GM19455 (cell line): ENCODE results near the gene CNGA2.

Experiments used
- ATAC-seq: cut with Tn5 transposase; IDR thresholded peaks from one replicate; pipeline ENCODE4 v1.9.1; 2021; ENCODE audit not compliant: unreplicated experiment

The CNGA2 gene

DNA sequence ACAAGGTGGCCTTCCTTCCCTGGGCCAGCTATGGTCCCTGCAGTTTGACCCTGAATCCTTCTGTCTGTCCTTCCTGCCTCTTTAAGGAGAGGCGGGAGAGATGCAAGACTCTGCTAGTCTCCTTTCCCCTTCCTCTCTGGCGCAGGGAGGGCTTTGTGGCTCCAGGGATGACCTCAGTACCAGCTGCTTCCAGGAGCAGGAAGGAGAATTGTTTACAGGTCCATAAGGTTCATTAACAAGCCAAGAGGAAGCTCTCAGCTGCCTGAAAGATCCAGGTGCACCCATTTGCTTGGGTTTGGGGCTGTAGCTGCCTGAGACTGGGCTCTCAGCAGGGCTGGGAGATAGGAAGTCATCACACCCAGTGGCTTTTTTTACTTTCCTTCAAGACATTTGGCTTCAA lies 22.8 kb upstream of the CNGA2 start:
- no peak for ATAC-seq

DNA sequence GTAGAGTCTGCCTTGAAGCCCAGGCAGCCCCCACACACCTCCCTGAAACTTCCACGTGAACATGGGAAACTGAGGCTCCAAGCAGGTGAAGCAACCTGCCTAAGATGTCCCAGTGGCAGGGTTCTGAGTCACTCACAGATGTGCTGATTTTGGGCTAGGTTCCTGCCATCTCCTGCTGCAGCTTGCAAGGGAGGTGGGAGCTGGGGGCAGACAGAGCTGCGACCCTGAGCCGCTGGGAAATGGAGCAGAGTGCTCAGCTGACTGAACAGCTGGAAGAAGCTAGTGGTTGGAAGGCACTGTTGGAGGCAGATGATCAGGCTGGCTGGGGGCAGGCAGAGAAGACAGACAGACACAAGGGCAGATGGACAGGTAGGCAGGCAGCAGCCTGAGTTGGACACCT lies 22.3 kb upstream of the CNGA2 start:
- no peak for ATAC-seq

- no peak for ATAC-seq
These were observed 20.7 kb upstream of the CNGA2 start for GRCh38 chrX:151713849-151714248.

DNA sequence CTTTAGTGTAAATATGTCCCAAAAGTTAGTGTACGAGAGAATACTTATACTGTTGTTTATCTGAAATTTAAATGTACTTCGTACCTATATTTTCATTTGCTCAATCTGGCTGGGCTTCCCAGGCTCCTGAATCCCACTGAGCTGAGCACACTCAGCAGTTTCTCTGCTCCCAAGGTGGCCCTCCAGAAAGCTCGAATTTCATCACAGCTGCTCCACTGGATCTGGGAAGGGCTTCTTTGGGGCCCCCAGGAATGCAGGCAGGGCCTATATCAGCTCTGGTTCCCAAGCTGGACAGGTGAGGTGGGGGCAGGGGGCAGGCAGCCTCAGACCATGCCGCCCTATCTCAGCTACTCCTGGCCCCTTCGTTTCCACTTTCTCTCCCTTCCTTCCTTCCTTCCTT lies 20.2 kb upstream of the CNGA2 start:
- ATAC-seq = no peak

DNA sequence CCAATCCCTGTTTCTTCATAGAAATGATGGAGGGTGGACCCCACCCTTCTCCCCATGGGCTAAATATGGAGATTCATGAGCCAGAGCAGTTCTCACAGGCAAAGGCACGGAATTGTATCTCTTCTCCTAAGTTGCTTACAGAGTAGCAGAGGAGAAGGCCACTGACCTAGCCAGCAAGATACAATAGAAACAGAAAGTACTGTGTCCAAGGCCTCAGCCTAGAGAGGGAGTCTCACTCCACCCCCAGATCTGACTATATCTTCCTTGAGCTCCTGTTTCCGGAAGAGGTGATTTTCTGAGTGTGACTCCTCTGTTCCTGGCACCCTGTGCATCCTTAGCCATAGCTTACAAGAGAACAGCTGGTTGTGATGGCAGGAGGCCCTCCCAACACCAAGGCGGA lies 18.8 kb upstream of the CNGA2 start, which contains the start of gene FATE1:
Gene FATE1 (plus strand): TSS at position 284 of the 400 bp plus-strand sequence. CDS start 85 bp downstream, at position 369.
- no peak for ATAC-seq

DNA sequence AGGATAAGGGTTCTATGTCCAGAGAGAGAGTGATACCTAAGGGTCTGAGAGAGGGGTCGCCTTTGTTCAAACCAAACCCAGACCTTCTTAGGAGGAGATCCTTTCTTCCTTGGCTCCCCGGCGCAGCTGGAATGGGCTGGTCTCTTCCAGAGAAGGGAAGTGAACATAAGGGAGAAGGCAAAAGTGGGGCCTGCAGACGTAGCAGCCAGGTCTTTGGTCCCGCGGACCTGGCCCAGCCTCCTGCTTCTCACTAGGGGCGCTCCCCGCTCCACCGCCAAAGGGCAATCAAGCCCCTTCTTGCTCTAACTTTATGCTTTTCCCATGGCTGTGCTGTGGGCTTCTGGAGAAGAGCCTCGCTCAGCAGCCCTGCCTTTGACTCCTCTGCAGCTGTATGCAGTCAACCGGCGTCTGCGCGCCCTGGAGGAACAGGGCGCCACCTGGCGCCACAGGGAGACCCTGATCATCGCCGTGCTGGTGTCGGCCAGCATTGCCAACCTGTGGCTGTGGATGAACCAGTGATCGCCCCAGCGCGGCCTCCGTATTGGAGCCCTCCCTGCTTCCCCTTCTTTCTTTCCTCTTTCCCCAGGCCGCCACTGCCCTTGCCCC lies 12.2 kb upstream of the CNGA2 start:
- ATAC-seq = no peak

DNA sequence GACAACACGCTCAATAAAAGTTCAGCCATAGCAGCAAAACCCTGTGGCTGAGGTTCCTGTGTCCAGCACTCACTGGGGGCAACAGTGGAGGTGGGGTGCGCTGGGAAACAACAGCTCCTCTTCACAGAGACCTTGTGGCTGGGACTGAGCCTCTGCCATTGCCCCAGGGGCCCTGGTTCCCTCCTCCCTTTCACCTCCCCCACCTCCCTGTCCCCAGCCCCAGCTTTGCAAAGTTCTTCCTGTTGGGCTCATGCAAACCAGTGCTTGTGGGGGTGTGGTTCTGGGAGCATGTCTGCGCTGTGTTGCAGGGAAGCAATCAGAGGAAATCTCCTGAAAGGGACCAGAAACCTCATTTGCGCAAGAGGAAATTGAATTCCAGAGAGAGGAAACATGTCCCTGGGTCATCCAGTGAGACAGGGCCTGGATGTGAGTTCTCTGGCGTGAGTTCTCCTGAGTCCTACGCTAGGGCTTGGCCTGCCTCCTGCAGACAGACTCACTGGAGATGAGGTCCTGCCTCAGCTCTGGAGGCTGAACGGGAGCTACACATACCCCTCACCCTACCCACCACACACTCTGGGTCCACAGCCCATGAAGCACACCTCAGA lies 11.3 kb upstream of the CNGA2 start:
- no peak for ATAC-seq

DNA sequence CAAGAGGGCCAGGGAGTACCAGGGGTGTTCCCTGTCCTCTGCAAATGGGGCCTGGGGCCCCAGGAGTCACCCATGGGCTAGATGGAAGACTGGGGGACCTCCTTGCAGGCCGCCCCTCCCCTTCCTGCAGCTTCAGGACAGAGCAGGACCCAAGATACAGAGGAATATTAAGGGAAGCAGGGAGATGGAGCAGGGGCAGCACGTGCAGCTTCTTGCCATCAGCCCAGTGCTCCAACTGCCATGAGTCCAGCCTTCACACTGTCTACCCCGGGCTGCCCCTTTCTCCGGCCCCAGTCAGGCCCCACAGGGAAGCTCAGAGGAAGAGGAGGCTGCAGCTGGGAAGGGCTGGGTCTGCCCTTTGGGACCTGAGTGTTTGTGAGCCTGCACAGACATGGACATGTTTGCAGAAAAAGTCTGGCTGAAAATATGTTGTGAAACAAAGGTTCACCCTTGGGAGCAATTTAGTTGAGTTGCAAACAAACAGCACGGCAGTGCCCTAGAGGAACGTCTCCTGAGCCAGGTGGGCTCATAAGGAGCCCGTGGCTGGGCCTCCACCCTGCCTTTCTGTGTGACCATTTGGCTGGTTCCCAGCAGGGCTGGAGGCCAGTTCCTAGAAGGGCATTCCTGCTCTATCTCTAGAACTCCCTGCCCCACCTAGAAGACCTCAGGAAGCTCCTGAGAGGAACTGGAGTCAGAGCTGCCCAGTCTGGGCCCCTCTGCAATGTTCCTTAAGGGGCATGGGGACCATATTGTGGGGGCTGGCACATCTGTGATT lies 9.8 kb upstream of the CNGA2 start:
- ATAC-seq = no peak

- no peak for ATAC-seq
These were observed 9.3 kb upstream of the CNGA2 start for GRCh38 chrX:151725338-151725614.

GRCh38 chrX:151726751-151727150 lies 7.8 kb upstream of the CNGA2 start:
- ATAC-seq = no peak

- ATAC-seq = no peak
These were observed 7.2 kb upstream of the CNGA2 start for GRCh38 chrX:151727346-151727745.

DNA sequence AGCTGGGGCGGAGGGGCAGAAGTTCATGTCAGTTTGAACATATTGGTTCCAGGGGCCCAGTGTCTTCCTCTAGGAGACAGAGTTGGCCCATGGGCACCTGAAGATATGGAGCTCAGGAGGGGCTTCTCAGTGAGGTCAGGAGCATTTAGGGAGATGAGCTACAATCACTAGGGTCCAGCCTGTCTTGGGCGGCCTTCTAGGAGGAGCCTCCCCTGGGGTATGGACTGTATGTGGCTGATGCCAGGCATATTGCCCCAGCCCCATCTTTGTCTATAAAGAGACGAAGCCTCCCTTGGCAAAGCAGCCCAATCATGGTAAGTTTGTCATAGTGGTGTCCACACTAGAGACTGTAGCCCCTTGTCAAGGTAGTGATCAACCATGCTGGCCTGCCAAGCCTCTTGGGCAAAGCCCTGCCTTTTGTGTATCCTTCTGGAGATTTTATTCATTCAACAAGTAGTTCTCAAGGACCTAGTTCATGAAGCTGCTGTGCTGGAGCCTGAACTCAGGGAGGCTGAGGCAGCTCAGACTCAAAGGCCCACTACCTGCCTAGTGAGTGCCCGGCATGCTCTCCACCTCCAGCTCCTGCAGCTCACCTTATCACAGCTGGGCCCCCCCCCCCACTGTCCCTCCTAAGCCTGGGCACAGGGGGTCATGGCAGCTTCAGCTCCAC lies 5.4 kb upstream of the CNGA2 start:
- ATAC-seq = no peak

- ATAC-seq = no peak
These were observed 673 bp downstream of the CNGA2 start for GRCh38 chrX:151735219-151735618.

GRCh38 chrX:151736685-151737084 lies 2.1 kb downstream of the CNGA2 start:
- ATAC-seq = no peak

DNA sequence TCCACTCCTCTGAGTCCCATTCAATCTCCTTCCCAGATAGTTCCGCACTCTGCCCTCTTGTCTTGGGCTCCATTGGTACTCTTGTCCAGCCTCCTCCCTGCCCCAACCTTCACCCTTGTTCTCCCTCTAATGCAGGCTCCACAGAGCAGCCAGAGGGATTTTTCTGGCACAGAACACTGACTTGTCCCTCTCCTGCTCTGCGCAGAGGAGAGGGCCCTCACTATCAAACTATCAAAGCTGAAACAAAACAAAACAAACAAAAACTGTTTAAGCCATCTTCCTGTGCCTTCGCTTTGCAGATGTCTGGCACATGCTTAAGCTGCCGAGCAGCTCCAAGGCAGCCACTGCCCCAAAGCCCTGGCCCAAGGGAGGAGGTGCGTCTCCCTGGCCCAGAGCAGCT lies 2.9 kb downstream of the CNGA2 start:
- ATAC-seq = no peak

GRCh38 chrX:151738751-151739150 lies 4.2 kb downstream of the CNGA2 start:
- ATAC-seq = no peak

GRCh38 chrX:151741606-151742005 lies 7.1 kb downstream of the CNGA2 start:
- ATAC-seq = no peak

DNA sequence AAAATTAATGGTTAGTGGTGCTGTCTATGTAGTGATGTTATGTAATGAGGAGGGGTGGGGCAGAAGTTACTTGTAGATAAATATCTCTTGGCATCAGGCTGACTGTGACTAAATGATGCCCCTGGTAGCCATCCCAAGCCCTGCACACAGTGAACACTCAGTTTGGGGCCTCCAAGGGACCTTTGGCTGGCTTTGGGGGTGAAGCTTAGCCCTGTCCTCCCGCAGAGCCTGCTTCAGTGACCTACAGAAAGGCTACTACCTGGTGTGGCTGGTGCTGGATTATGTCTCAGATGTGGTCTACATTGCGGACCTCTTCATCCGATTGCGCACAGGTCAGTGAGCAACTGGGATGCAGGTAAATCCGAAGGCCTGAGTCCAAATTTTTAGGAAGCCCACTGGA lies 7.8 kb downstream of the CNGA2 start:
- ATAC-seq = no peak

DNA sequence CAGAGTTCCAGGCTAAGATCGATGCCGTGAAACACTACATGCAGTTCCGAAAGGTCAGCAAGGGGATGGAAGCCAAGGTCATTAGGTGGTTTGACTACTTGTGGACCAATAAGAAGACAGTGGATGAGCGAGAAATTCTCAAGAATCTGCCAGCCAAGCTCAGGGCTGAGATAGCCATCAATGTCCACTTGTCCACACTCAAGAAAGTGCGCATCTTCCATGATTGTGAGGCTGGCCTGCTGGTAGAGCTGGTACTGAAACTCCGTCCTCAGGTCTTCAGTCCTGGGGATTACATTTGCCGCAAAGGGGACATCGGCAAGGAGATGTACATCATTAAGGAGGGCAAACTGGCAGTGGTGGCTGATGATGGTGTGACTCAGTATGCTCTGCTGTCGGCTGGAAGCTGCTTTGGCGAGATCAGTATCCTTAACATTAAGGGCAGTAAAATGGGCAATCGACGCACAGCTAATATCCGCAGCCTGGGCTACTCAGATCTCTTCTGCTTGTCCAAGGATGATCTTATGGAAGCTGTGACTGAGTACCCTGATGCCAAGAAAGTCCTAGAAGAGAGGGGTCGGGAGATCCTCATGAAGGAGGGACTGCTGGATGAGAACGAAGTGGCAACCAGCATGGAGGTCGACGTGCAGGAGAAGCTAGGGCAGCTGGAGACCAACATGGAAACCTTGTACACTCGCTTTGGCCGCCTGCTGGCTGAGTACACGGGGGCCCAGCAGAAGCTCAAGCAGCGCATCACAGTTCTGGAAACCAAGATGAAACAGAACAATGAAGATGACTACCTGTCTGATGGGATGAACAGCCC lies 9.3 kb downstream of the CNGA2 start:
- no peak for ATAC-seq

DNA sequence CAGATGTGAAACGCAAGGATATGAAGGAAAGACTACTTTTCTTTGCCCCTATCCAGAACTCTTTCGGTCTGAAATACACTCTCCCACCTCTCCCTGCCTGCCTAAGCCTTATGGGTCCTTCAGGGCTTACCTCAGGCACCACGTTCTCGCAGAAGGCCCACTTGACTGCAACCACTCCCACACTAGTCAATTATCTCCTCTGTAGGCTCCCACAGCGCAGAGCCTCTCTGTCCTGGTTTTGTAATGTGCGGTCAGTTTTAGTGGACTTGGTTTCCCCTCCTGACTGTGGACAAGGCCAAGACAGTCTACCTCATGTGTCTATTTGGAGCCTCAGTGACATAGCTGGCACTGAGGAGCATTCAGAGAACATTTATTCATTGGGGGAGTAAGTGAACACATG lies 11.1 kb downstream of the CNGA2 start:
- ATAC-seq = no peak

DNA sequence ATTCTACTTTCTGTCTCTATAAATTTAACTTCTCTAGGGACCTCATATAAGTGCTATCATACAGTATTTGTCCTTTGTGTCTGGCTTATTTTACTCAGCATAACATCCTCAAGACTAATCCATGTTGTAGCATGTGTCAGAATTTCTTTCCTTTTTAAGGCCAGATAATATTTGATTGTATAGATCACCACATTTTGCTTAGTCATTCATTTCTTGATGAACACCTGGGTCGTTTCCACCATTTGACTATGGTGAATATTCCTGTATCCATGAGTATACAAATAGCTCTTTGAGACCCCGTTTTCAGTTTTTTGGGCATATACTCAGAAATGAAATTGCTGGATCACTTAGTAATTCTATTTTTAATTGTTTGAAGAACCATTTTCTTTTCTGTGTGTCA lies 12.0 kb downstream of the CNGA2 start:
- ATAC-seq = no peak
